SU-DHL-6 (cell line): ENCODE results near the gene APOC3.

Source experiments
- H2AFZ ChIP-seq: fragments of 200-600 bp; sonication (generic); 2 replicates; pipeline ENCODE4 v1.6.1; 2014; ENCODE audit warnings: low read depth, mild to moderate bottlenecking, moderate library complexity, mixed read lengths, antibody characterized with exemption, low read length; ENCODE audit not compliant: severe bottlenecking
- H3F3A ChIP-seq: fragments of 200-600 bp; shearing (Covaris generic); 2 replicates; pipeline ENCODE4 v1.6.0; 2016; ENCODE audit warnings: antibody characterized with exemption, mild to moderate bottlenecking; ENCODE audit not compliant: insufficient read depth
- H3K27ac ChIP-seq: fragments of 200-600 bp; sonication (generic); 2 replicates; pipeline ENCODE4 v1.5.1; 2016; ENCODE audit warnings: low read depth, mild to moderate bottlenecking, low read length, moderate library complexity, mixed read lengths
- H3K27me3 ChIP-seq: fragments of 200-600 bp; sonication (generic), shearing (Covaris generic); 2 replicates; pipeline ENCODE4 v1.6.0; 2014; ENCODE audit warnings: mild to moderate bottlenecking, low read length
- H3K36me3 ChIP-seq: fragments of 200-600 bp; sonication (generic); 2 replicates; pipeline ENCODE4 v1.6.1; 2014; ENCODE audit warnings: mild to moderate bottlenecking, low read length, mixed read lengths
- H3K4me2 ChIP-seq: fragments of 300-600, 200-600 bp; shearing (Covaris generic), sonication (generic); 2 replicates; pipeline ENCODE4 v1.6.0; 2014; ENCODE audit warnings: low read length, low read depth, mild to moderate bottlenecking; ENCODE audit not compliant: poor library complexity, severe bottlenecking
- H3K4me3 ChIP-seq: fragments of 200-600 bp; sonication (generic); 2 replicates; pipeline ENCODE4 v1.5.1; 2014; ENCODE audit warnings: antibody characterized with exemption, low read length, mild to moderate bottlenecking, mixed read lengths; ENCODE audit not compliant: insufficient read depth, poor library complexity, severe bottlenecking
- H3K79me2 ChIP-seq: fragments of 200-600 bp; sonication (generic); 2 replicates; pipeline ENCODE4 v1.6.1; 2014; ENCODE audit warnings: mild to moderate bottlenecking, low read length, moderate library complexity; ENCODE audit not compliant: insufficient read depth
- H3K9ac ChIP-seq: fragments of 200-600 bp; sonication (generic); 2 replicates; pipeline ENCODE4 v1.7.0; 2014; ENCODE audit warnings: mild to moderate bottlenecking, low read length
- H3K9me2 ChIP-seq: fragments of 200-600 bp; sonication (generic); replicated peaks from 2 replicates; pipeline ENCODE4 v1.6.1; 2014; ENCODE audit warnings: low read length; ENCODE audit not compliant: insufficient read depth
- H3K9me3 ChIP-seq: fragments of 200-600 bp; sonication (generic); 2 replicates; pipeline ENCODE4 v1.6.1; 2014; ENCODE audit warnings: low read length, mixed read lengths; ENCODE audit not compliant: insufficient read depth
- H4K20me1 ChIP-seq: fragments of 200-600 bp; sonication (generic); 2 replicates; pipeline ENCODE4 v1.6.1; 2014; ENCODE audit warnings: low read depth, mild to moderate bottlenecking, antibody characterized with exemption, low read length, moderate library complexity, mixed read lengths
- CTCF ChIP-seq: fragments of 200-600 bp; sonication (generic); IDR thresholded peaks from one replicate; pipeline ENCODE4 v1.5.1; 2017; ENCODE audit warnings: antibody characterized with exemption, mild to moderate bottlenecking, low read length, moderate library complexity; ENCODE audit not compliant: insufficient read depth, poor library complexity, severe bottlenecking
- EZH2phosphoT487 ChIP-seq: fragments of 200-600 bp; sonication (generic), shearing (Covaris generic); conservative IDR thresholded peaks from 2 replicates; pipeline ENCODE4 v1.6.1; 2018; ENCODE audit warnings: mild to moderate bottlenecking, antibody characterized with exemption, low read length, moderate library complexity, mixed read lengths

The APOC3 gene

GRCh38 chr11:116827461-116827860 lies 2.2 kb upstream of the APOC3 start:
- Histone ChIP-seq H3K27ac (no peak overlapping the region), H3K9ac (no peak overlapping the region), H4K20me1 (no peaks in the 10 kb centered on the region)

GRCh38 chr11:116828632-116829524 lies 829 bp upstream of the APOC3 start:
- no peak overlapping the region for H2AFZ ChIP-seq
- no peak for TF ChIP-seq CTCF

More at GRCh38 chr11:116827461-116827860, 2.2 kb upstream of the APOC3 start:
- Histone ChIP-seq H3K79me2 (no peaks in the 10 kb centered on the region), H3F3A (no peaks in the 10 kb centered on the region), H3K4me3 (no peak overlapping the region), H3K36me3 (no peaks in the 10 kb centered on the region), H2AFZ (no peak overlapping the region), H3K27me3 (no peaks in the 10 kb centered on the region), H3K9me2 (no peaks in the 10 kb centered on the region), H3K4me2 (no peak overlapping the region), H3K9me3 (no peaks in the 10 kb centered on the region)
- TF ChIP-seq EZH2phosphoT487 (no peak), CTCF (no peak)

GRCh38 chr11:116830184-116830912 lies 641 bp downstream of the APOC3 start:
- no peak overlapping the region for H3K4me3 ChIP-seq
- no peaks in the 10 kb centered on the region for H3K9me2 ChIP-seq
- H3K27me3 ChIP-seq = no peaks in the 10 kb centered on the region
- H3K9me3 ChIP-seq = no peaks in the 10 kb centered on the region
- no peaks in the 10 kb centered on the region for H4K20me1 ChIP-seq
- H3K9ac ChIP-seq = no peak overlapping the region
- H3K79me2 ChIP-seq = no peaks in the 10 kb centered on the region
- H3K36me3 ChIP-seq = no peaks in the 10 kb centered on the region
- H3K27ac ChIP-seq = no peak overlapping the region
- TF ChIP-seq CTCF (no peak), EZH2phosphoT487 (no peak)
- no peak overlapping the region for H3K4me2 ChIP-seq
- H2AFZ ChIP-seq = no peak overlapping the region
- H3F3A ChIP-seq = no peaks in the 10 kb centered on the region

More at GRCh38 chr11:116828632-116829524, 829 bp upstream of the APOC3 start:
- H3K4me3 ChIP-seq = no peak overlapping the region
- H4K20me1 ChIP-seq = no peaks in the 10 kb centered on the region
- H3K9me3 ChIP-seq = no peaks in the 10 kb centered on the region
- no peaks in the 10 kb centered on the region for H3K27me3 ChIP-seq
- no peak overlapping the region for H3K4me2 ChIP-seq
- H3K79me2 ChIP-seq = no peaks in the 10 kb centered on the region
- H3K27ac ChIP-seq = no peak overlapping the region
- no peak overlapping the region for H3K9ac ChIP-seq
- H3K36me3 ChIP-seq = no peaks in the 10 kb centered on the region
- no peaks in the 10 kb centered on the region for H3K9me2 ChIP-seq
- no peaks in the 10 kb centered on the region for H3F3A ChIP-seq
